HG02840 (cell line): Measurements from ENCODE around the gene WDHD1.
A peak's percentile ranks its signal among the peaks of the same experiment; 100 is the strongest.
"Not testable (repeated sequence)": the region's sequence is repeated elsewhere in the genome, so short reads cannot be mapped to it uniquely, and the experiment has no call there.

Experiments
- ATAC-seq: cut with Tn5 transposase; IDR thresholded peaks from one replicate; pipeline ENCODE4 v1.9.1; 2021; ENCODE audit warnings: mild to moderate bottlenecking, moderate library complexity, moderate number of reproducible peaks; ENCODE audit not compliant: unreplicated experiment, low FRiP score

WDHD1 gene

GRCh38 chr14:54909817-54910558 is 116.9 kb downstream of the WDHD1 start:
- no peak for ATAC-seq

- not testable (repeated sequence) for ATAC-seq
These were observed 117.9 kb downstream of the WDHD1 start for GRCh38 chr14:54908973-54909372.

- no peak for ATAC-seq
These were observed 118.7 kb downstream of the WDHD1 start for GRCh38 chr14:54908190-54908589.

GRCh38 chr14:54906075-54906474 is 120.8 kb downstream of the WDHD1 start:
- no peak for ATAC-seq

GRCh38 chr14:54902521-54903420 is 124.1 kb downstream of the WDHD1 start, which contains the start of gene GCH1:
Gene GCH1, minus strand, starts transcription at chr14:54902826. Its CDS starts 163 bp downstream, at chr14:54902663.
- peak; percentile 83 for ATAC-seq

GRCh38 chr14:54902143-54902520 is 124.8 kb downstream of the WDHD1 start:
- ATAC-seq: peak; percentile 50

GRCh38 chr14:54901380-54902142 is 125.3 kb downstream of the WDHD1 start:
- ATAC-seq: peak; percentile 8

- no peak for ATAC-seq
These were observed 127.3 kb downstream of the WDHD1 start for GRCh38 chr14:54899573-54899972.

- ATAC-seq: not testable (repeated sequence)
These were observed 128.9 kb downstream of the WDHD1 start for GRCh38 chr14:54897809-54898555.

GRCh38 chr14:54895683-54896082 is 131.2 kb downstream of the WDHD1 start:
- no peak for ATAC-seq

GRCh38 chr14:54894995-54895394 is 131.9 kb downstream of the WDHD1 start:
- ATAC-seq: no peak

- ATAC-seq: no peak
These were observed 133.6 kb downstream of the WDHD1 start for GRCh38 chr14:54893151-54893760.

GRCh38 chr14:54891471-54892245 is 135.2 kb downstream of the WDHD1 start:
- no peak for ATAC-seq

- peak; percentile 60 for ATAC-seq
These were observed 136.1 kb downstream of the WDHD1 start for GRCh38 chr14:54890788-54891187.

- no peak for ATAC-seq
These were observed 137.0 kb downstream of the WDHD1 start for GRCh38 chr14:54889919-54890318.
